Ishikawa (cell line): ENCODE data around the gene HLA-A.

Experiments
- CEBPB ChIP-seq: IDR thresholded peaks from 2 replicates; pipeline ENCODE4 v1.6.1; 2012
- CREB1 ChIP-seq: IDR thresholded peaks from 2 replicates; pipeline ENCODE4 v1.6.1; 2012; ENCODE audit warnings: low read depth
- EGR1 ChIP-seq: IDR thresholded peaks from 2 replicates; pipeline ENCODE4 v1.6.1; 2012
- EP300 ChIP-seq: IDR thresholded peaks from 2 replicates; pipeline ENCODE4 v1.6.1; 2012; ENCODE audit warnings: borderline replicate concordance
- FOXM1 ChIP-seq: IDR thresholded peaks from 2 replicates; pipeline ENCODE4 v1.6.1; 2012; ENCODE audit warnings: low read depth, borderline replicate concordance
- NFIC ChIP-seq: IDR thresholded peaks from 2 replicates; pipeline ENCODE4 v1.6.1; 2012
- RAD21 ChIP-seq: IDR thresholded peaks from 2 replicates; pipeline ENCODE4 v1.6.1; 2012; ENCODE audit warnings: low read depth
- TAF1 ChIP-seq: IDR thresholded peaks from 2 replicates; pipeline ENCODE4 v1.6.1; 2012; ENCODE audit warnings: low read depth, mild to moderate bottlenecking
- TCF12 ChIP-seq: IDR thresholded peaks from 2 replicates; pipeline ENCODE4 v1.6.1; 2012; ENCODE audit warnings: low read depth
- TEAD4 ChIP-seq: IDR thresholded peaks from 2 replicates; pipeline ENCODE4 v1.6.1; 2012
- YY1 ChIP-seq: IDR thresholded peaks from 2 replicates; pipeline ENCODE4 v1.6.1; 2012; ENCODE audit warnings: low read depth
- ZBTB7A ChIP-seq: IDR thresholded peaks from 2 replicates; pipeline ENCODE4 v1.6.1; 2012; ENCODE audit warnings: low read depth
- TF ChIP-seq, protein P1 (sequence below): IDR thresholded peaks from 2 replicates; pipeline ENCODE4 v1.6.1; 2012
- TF ChIP-seq, protein P2 (sequence below): IDR thresholded peaks from 2 replicates; pipeline ENCODE4 v1.6.1; 2012; ENCODE audit warnings: low read depth, mild to moderate bottlenecking
- TF ChIP-seq, protein P3 (sequence below): IDR thresholded peaks from 2 replicates; pipeline ENCODE4 v1.6.1; 2012

Gene HLA-A

DNA sequence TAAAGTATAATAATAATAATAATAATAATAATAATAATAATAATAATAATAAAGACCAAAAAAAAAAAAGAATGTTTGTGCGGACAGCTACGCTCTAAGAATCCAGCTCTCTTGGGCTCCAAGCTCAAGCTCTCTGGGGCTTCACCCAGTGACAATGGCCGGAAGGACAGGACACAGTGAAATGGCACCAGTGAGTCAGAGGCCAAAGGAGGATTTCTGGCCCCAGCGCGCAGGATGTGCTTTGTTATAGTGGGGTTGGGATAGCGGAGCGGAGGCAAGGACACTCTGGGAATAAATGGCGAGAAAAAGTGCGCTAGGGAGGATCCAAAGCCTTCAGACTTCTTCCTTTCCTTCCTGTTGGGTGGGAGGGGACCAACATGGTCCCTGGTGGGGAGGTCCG lies 38.2 kb downstream of the HLA-A start:
- TF ChIP-seq, protein P1, sequence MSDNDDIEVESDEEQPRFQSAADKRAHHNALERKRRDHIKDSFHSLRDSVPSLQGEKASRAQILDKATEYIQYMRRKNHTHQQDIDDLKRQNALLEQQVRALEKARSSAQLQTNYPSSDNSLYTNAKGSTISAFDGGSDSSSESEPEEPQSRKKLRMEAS: no peak
- TF ChIP-seq EP300: no peak
- TF ChIP-seq TAF1: no peak
- TF ChIP-seq RAD21: no peak
- TF ChIP-seq NFIC: no peak
- TF ChIP-seq, protein P2, sequence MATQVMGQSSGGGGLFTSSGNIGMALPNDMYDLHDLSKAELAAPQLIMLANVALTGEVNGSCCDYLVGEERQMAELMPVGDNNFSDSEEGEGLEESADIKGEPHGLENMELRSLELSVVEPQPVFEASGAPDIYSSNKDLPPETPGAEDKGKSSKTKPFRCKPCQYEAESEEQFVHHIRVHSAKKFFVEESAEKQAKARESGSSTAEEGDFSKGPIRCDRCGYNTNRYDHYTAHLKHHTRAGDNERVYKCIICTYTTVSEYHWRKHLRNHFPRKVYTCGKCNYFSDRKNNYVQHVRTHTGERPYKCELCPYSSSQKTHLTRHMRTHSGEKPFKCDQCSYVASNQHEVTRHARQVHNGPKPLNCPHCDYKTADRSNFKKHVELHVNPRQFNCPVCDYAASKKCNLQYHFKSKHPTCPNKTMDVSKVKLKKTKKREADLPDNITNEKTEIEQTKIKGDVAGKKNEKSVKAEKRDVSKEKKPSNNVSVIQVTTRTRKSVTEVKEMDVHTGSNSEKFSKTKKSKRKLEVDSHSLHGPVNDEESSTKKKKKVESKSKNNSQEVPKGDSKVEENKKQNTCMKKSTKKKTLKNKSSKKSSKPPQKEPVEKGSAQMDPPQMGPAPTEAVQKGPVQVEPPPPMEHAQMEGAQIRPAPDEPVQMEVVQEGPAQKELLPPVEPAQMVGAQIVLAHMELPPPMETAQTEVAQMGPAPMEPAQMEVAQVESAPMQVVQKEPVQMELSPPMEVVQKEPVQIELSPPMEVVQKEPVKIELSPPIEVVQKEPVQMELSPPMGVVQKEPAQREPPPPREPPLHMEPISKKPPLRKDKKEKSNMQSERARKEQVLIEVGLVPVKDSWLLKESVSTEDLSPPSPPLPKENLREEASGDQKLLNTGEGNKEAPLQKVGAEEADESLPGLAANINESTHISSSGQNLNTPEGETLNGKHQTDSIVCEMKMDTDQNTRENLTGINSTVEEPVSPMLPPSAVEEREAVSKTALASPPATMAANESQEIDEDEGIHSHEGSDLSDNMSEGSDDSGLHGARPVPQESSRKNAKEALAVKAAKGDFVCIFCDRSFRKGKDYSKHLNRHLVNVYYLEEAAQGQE: no peak
- TF ChIP-seq FOXM1: no peak
- TF ChIP-seq YY1: no peak
- no peak for TF ChIP-seq CREB1
- TF ChIP-seq TEAD4: no peak
- TF ChIP-seq ZBTB7A: no peak
- no peak for TF ChIP-seq EGR1
- no peak for TF ChIP-seq CEBPB
- TF ChIP-seq TCF12: no peak
- TF ChIP-seq, protein P3, sequence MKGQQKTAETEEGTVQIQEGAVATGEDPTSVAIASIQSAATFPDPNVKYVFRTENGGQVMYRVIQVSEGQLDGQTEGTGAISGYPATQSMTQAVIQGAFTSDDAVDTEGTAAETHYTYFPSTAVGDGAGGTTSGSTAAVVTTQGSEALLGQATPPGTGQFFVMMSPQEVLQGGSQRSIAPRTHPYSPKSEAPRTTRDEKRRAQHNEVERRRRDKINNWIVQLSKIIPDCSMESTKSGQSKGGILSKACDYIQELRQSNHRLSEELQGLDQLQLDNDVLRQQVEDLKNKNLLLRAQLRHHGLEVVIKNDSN: no peak

DNA sequence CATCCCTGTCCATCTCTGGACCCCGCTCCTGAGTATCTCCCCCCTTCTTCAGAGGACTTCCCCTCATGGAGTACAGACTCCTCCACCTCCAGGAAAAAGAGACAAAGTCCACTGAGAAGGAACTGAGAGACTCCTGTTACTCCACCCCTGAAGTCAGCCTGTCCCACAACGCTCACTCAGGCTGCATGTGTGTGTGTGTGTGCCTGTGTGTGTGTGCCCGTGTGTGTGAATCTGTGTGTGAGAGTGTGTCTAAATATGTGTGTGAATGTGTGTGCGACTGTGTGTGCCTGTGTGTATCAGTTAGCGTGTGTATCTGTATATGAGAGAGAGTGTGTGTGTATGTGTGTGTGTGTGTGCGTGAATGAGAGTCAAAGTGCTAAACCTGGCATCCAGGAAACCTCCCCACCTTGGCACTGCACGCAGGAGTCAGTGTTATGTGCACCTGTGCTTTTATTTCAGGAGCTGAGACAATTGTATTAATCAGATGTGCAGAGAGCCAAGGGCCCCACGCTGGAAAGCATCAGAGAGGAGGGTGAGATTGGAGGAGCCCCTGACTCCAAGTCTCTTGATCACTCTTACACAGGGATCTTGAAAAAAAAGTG lies 39.0 kb downstream of the HLA-A start:
- TF ChIP-seq YY1: no peak
- no peak for TF ChIP-seq ZBTB7A
- TF ChIP-seq, protein P3: no peak
- no peak for TF ChIP-seq CEBPB
- no peak for TF ChIP-seq TCF12
- TF ChIP-seq, protein P2: no peak
- no peak for TF ChIP-seq EGR1
- TF ChIP-seq, protein P1: no peak
- no peak for TF ChIP-seq NFIC
- TF ChIP-seq CREB1: no peak
- no peak for TF ChIP-seq EP300
- no peak for TF ChIP-seq FOXM1
- TF ChIP-seq TEAD4: no peak
- no peak for TF ChIP-seq RAD21

DNA sequence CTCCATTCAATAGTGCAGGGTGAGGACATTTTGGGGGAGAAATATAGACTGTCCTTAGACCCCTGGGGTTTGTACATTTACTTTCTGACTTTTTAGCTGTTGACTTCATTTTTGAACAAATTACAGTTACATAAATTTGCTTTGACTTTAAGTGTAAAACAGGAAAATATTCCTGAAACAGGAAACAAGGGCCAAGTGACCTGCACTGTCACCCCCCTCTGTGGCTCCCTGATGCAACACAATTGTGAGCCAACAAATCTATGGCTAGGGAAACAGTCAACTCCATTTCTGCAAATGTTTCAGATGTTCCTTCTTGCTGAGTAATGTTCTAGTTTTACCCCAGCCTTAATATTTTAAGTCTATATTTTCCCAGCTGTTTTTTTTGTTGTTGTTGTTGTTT lies 39.8 kb downstream of the HLA-A start:
- no peak for TF ChIP-seq RAD21
- no peak for TF ChIP-seq CEBPB
- no peak for TF ChIP-seq CREB1
- no peak for TF ChIP-seq EP300
- no peak for TF ChIP-seq TEAD4
- TF ChIP-seq, protein P3: no peak
- TF ChIP-seq FOXM1: no peak
- no peak for TF ChIP-seq ZBTB7A
- TF ChIP-seq EGR1: no peak
- TF ChIP-seq, protein P2: no peak
- TF ChIP-seq, protein P1: no peak

DNA sequence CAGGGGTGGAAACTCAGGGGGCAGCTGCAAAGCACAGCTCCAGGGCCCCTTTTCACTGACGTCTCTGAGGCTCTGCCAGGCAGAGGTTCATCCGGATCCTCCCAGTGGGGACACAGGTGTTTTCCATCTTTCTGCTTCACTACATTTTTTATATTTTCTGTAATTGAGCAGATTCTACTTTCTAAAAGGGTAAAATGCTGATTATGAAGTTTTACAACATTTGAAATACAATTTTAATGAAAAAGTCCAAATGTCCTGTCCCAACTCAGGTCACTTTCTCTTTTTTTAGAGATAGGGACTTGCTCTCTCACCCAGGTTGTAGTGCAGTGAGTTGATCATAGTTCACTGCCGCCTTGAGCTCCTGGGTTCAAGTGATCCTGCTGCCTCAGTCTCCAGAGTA lies 41.9 kb downstream of the HLA-A start:
- TF ChIP-seq, protein P1: no peak
- TF ChIP-seq TAF1 (no peak), FOXM1 (no peak), ZBTB7A (no peak), CEBPB (no peak), CREB1 (no peak)
- TF ChIP-seq, protein P3: no peak
- TF ChIP-seq, protein P2: no peak
